Loucy (cell line): Measurements from ENCODE around the gene USP22.

Experiments
- H2AFZ ChIP-seq: fragments of 200-600 bp; sonication (generic); 2 replicates; pipeline ENCODE4 v1.6.0; 2016; ENCODE audit warnings: antibody characterized with exemption, mild to moderate bottlenecking, low read length, moderate library complexity
- H3F3A ChIP-seq: fragments of 200-600 bp; 2 replicates; pipeline ENCODE4 v1.6.0; 2016; ENCODE audit warnings: antibody characterized with exemption, low read depth, mild to moderate bottlenecking
- H3K27me3 ChIP-seq: fragments of 200-600 bp; sonication (generic); 2 replicates; pipeline ENCODE4 v1.6.1; 2014; ENCODE audit warnings: low read length, mild to moderate bottlenecking; ENCODE audit not compliant: insufficient read depth, poor library complexity, severe bottlenecking
- H3K36me3 ChIP-seq: fragments of 200-600 bp; sonication (generic); 2 replicates; pipeline ENCODE4 v1.6.1; 2016; ENCODE audit warnings: low read length; ENCODE audit not compliant: insufficient read depth
- H3K4me1 ChIP-seq: fragments of 200-600 bp; sonication (generic); 2 replicates; pipeline ENCODE4 v1.5.1; 2014; ENCODE audit warnings: low read length, mild to moderate bottlenecking; ENCODE audit not compliant: insufficient read depth, poor library complexity, severe bottlenecking
- H3K4me2 ChIP-seq: fragments of 200-600 bp; sonication (generic); 2 replicates; pipeline ENCODE4 v1.6.0; 2014; ENCODE audit warnings: antibody characterized with exemption, low read length, low read depth, mild to moderate bottlenecking; ENCODE audit not compliant: poor library complexity, severe bottlenecking
- H3K4me3 ChIP-seq: fragments of 200-600 bp; sonication (generic); 2 replicates; pipeline ENCODE4 v1.5.1; 2014; ENCODE audit warnings: low read length, mild to moderate bottlenecking, mixed read lengths; ENCODE audit not compliant: poor library complexity, severe bottlenecking
- H3K79me2 ChIP-seq: fragments of 200-600 bp; sonication (generic); 2 replicates; pipeline ENCODE4 v1.6.1; 2014; ENCODE audit warnings: low read length; ENCODE audit not compliant: insufficient read depth
- H3K9ac ChIP-seq: fragments of 200-600 bp; sonication (generic); 2 replicates; pipeline ENCODE4 v1.6.0; 2014; ENCODE audit warnings: mild to moderate bottlenecking, low read depth, low read length, moderate library complexity; ENCODE audit not compliant: poor library complexity, severe bottlenecking
- H3K9me2 ChIP-seq: fragments of 200-600 bp; sonication (generic); replicated peaks from 2 replicates; pipeline ENCODE4 v1.6.1; 2016; ENCODE audit warnings: low read depth, low read length, mixed read lengths
- H3K9me3 ChIP-seq: fragments of 200-600 bp; sonication (generic); 2 replicates; pipeline ENCODE4 v1.6.1; 2014; ENCODE audit warnings: mild to moderate bottlenecking, antibody characterized with exemption, low read length, low read depth; ENCODE audit not compliant: insufficient read depth
- H4K20me1 ChIP-seq: fragments of 200-600 bp; sonication (generic); 2 replicates; pipeline ENCODE4 v1.6.0; 2014; ENCODE audit warnings: antibody characterized with exemption, low read length, mild to moderate bottlenecking; ENCODE audit not compliant: insufficient read depth, poor library complexity, severe bottlenecking
- CTCF ChIP-seq: fragments of 200-600 bp; sonication (generic); conservative IDR thresholded peaks from 2 replicates; pipeline ENCODE4 v1.5.1; 2014; ENCODE audit warnings: mild to moderate bottlenecking, antibody characterized with exemption, low read length
- EZH2phosphoT487 ChIP-seq: fragments of 200-600 bp; IDR thresholded peaks from 2 replicates; pipeline ENCODE4 v1.6.1; 2018; ENCODE audit warnings: antibody characterized with exemption, mild to moderate bottlenecking, moderate library complexity, borderline replicate concordance

USP22 gene

GRCh38 chr17:20996724-20997615 is 45.8 kb downstream of the USP22 start:
- peaks cover 25% of the 10 kb centered on the region for H4K20me1 ChIP-seq
- no peaks in the 10 kb centered on the region; the same call in 1 of the 2 replicates for H3F3A ChIP-seq
- peaks cover 6% of the 10 kb centered on the region; the same call in 1 of the 2 replicates for H3K79me2 ChIP-seq
- TF ChIP-seq EZH2phosphoT487, result no peak
- no peak for TF ChIP-seq CTCF
- no peaks in the 10 kb centered on the region for H3K4me1 ChIP-seq
- no peak overlapping the region for H2AFZ ChIP-seq
- no peaks in the 10 kb centered on the region for H3K27me3 ChIP-seq
- no peak overlapping the region for H3K4me2 ChIP-seq
- H3K9me3 ChIP-seq, result no peaks in the 10 kb centered on the region
- H3K9ac ChIP-seq, result no peak overlapping the region
- H3K36me3 ChIP-seq, result peaks cover 39% of the 10 kb centered on the region; the same call in 1 of the 2 replicates
- no peak overlapping the region for H3K4me3 ChIP-seq
- H3K9me2 ChIP-seq, result no peaks in the 10 kb centered on the region

- Histone ChIP-seq H3K4me2 (no peak overlapping the region), H2AFZ (no peak overlapping the region), H3K27me3 (no peaks in the 10 kb centered on the region), H3K79me2 (no peaks in the 10 kb centered on the region; the same call in 1 of the 2 replicates), H3K9me3 (no peaks in the 10 kb centered on the region), H3K9ac (no peak overlapping the region), H3K36me3 (peaks cover 30% of the 10 kb centered on the region; the same call in 1 of the 2 replicates), H3K4me3 (no peak overlapping the region), H3K4me1 (no peaks in the 10 kb centered on the region), H3F3A (no peaks in the 10 kb centered on the region; the same call in 1 of the 2 replicates), H3K9me2 (no peaks in the 10 kb centered on the region), H4K20me1 (peaks cover 17% of the 10 kb centered on the region)
- no peak for TF ChIP-seq EZH2phosphoT487
- TF ChIP-seq CTCF, result no peak
Observed at GRCh38 chr17:20995873-20996723, 46.7 kb downstream of the USP22 start.

GRCh38 chr17:20995164-20995872 is 47.5 kb downstream of the USP22 start:
- no peak overlapping the region for H3K4me2 ChIP-seq
- H3F3A ChIP-seq, result no peaks in the 10 kb centered on the region; the same call in 1 of the 2 replicates
- no peak for TF ChIP-seq EZH2phosphoT487
- no peaks in the 10 kb centered on the region for H3K27me3 ChIP-seq
- H3K9me3 ChIP-seq, result no peaks in the 10 kb centered on the region
- peaks cover 13% of the 10 kb centered on the region for H4K20me1 ChIP-seq
- H3K79me2 ChIP-seq, result no peaks in the 10 kb centered on the region; the same call in 1 of the 2 replicates
- H3K9ac ChIP-seq, result no peak overlapping the region
- no peaks in the 10 kb centered on the region for H3K4me1 ChIP-seq
- no peak overlapping the region for H2AFZ ChIP-seq
- H3K36me3 ChIP-seq, result peaks cover 24% of the 10 kb centered on the region; the same call in 1 of the 2 replicates
- no peaks in the 10 kb centered on the region for H3K9me2 ChIP-seq
- H3K4me3 ChIP-seq, result no peak overlapping the region
